Occipital lobe (tissue), 2 donors: ENCODE results near the gene NOX4. TPM values are rescaled to one million over a fixed set of nuclear protein-coding genes. Genes with fewer than 3 reads are reported as not detected.
"Not testable (repeated sequence)": the region's sequence is repeated elsewhere in the genome, so short reads cannot be mapped to it uniquely, and the experiment has no call there.

Source experiments
- DNase-seq: peaks from one replicate; lab custom pipeline; 2025; lab: John Stamatoyannopoulos, UW
- total RNA-seq: library from RNA; depleted of rRNA; stranded (reverse); fragments of >200 nt; gene quantifications from one replicate; pipeline ENCODE4 v1.2.3, GENCODE V29; 2014

NOX4 gene
- total RNA-seq, 1 donor from 2014 or later, result 8.4 TPM

DNA sequence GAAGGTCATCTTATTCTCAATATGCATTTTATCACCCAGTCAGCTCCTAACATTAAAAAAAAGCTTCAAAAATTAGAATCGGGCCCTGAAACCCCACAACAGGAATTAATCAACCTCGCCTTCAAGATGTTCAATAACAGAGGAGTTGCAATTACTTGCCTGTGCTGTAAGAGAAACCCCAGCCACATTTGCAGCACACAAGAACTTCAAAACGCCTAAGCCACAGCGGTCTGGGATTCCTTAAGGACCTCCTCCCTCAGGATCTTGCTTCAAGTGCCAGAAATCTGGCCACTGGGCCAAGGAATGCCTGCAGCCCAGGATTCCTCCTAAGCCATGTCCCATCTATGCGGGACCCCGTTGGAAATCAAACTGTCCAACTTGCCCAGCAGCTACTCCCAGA lies 108.2 kb downstream of the NOX4 start:
- DNase-seq, result not testable (repeated sequence)

DNA sequence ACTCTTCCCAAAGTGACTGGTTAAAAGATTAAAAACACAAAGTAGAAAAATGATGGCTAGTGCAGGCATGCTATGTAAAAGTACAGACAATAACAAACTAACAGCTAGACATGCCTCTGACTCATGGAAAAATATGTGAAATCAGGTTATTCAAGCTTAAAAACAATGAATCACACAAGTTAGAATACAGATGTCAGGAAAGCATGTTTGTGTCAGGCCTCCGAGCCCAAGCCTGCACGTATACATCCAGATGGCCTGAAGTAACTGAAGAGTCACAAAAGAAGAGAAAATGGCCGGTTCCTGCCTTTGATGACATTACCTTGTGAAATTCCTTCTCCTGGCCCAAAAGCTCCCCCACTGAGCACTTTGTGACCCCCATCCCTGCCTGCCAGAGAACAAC lies 110.1 kb downstream of the NOX4 start:
- DNase-seq, result no peak

DNA sequence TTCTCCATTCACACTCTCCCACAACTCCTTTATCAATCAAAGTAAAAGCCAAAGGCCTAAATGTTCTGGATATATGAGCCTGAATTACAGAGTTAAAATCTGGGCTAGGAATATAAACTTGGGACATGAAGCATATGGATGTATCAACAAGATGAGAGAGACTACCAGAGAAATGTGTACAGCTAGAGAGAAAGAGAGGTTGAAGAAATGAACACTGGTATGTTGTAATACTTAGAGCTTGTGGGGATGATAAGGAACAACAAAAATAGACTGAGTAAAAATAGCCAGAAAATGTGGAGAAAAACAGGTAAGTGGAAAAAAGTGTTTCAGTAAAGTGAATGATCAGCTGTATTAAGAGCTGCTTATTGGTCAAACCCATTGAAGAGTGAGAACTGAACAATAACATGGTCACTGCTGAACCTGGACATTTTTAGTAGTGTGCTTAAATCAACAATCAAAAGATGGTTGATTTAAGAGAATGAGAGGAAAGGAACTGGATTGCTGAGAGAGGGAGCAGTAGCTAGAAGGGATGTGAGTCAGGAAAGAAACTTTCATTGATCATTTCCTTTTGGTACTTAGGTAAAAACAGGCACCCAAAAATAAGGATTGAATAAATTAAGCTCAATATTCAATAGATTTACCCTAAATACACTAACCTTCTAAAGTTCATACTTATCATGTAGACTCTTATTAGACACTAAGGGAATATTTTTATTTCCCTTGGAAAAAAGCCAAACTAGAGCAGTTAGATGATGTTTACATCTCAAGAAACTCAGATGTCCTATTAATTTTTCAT lies 111.0 kb downstream of the NOX4 start:
- not testable (repeated sequence) for DNase-seq

DNA sequence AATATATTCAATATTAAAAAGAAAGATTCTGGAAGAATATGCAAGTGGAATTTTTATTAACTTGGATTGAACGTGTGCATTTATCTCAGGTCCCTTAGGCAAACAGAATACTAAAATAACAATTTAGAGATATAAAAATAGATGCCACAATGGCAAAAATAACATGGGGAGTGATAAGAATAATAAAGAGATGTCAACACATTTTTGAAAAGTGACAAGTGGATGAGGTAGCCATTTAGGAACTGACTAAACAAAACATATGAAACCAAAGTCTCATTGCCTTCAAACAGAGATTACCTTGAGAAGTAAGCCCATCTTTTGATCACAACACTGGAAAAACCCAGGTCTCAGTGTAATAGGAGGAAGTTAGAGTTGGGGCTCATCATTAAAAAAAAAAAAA lies 112.2 kb downstream of the NOX4 start:
- DNase-seq, result not testable (repeated sequence)

DNA sequence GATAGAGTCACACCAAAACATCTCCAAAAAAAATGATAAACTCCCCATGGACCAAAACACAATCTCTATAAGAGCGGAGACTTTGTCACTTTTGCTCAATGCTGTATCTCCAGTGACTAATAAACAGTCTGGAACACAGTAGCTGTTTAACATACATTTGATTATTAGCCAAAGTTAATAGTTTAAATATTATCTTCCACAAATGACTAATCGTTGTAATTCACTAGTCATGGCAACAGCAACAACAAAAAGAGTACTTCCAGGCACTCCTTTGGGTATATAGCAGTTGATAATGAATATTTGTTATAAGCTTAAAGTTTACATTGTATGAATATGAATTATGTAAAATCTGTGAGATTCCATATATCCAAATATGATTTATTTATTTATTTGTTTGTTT lies 121.8 kb downstream of the NOX4 start:
- DNase-seq, result not testable (repeated sequence)

DNA sequence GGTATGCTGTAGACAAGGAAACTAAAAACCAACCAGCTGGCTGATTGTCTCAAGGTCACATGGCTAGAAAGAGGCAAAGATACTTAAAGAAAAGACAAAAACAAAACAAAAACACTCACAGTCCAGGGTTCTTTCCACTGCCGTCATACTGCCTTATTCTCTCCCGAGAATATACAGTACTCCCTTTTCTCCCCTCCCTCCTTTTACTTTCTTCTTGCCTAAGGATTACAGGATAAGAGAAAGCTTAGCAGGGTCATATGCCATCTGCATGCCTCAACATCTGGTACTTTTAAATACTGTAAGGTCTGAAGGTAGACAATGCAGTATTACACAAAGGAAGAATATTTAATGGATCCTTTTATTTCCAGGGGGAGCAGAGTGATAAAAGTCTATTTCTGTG lies 126.3 kb downstream of the NOX4 start:
- DNase-seq, result not testable (repeated sequence)

DNA sequence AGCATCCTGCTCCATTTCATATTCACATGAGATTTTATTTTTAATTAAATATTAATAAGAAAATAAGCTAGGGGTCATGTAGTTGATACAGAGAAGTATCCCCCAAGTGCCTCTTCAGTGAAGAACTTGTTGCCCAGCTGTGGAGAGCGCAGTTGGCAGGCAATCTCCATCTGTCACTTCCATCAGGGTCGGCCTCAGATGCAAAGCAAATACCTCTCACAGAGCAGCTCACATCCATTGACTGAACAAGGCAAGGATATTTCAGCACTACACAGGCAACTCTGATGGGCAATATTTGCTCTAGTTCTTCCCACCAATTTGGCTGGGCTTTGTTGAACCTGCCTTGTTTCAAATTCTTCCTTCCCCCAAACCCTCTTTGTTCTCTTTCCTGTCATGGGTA lies 129.4 kb downstream of the NOX4 start:
- DNase-seq, result no peak

DNA sequence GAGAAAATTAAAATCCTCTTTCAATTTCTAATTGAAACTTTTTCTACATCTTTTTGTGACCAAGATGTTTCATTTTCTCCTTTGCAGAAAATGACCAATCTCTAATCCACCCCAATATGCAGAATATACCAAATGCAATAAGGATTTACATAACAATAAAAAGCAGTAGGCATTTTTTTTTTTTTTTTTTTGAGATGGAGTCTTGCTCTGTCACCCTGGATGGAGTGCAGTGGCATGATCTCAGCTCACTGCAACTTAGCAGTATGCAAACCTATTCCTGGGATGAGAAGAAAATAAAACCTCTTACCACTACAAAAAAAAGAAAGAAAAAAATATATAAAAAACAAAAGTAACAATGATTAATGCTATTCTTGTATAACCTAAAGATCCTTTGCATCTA lies 132.0 kb downstream of the NOX4 start:
- not testable (repeated sequence) for DNase-seq

DNA sequence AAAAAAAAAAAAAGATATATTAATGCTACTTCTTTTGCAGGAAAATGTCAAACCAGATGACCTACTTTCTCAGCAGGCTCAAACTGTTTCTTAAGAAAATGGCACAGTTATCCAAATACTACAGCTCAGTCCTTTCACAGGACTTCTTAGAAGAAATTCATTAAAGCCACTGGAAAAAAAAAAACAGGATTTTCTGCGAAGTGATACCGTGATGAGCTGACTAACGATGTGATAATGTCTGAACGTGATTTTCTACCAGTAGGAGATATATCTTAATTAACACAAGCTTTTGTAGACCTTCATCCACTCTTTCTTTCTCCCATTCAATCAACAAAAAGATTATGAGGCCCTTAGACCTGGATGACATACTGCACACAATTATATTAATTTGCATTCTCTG lies 132.4 kb downstream of the NOX4 start:
- no peak for DNase-seq

DNA sequence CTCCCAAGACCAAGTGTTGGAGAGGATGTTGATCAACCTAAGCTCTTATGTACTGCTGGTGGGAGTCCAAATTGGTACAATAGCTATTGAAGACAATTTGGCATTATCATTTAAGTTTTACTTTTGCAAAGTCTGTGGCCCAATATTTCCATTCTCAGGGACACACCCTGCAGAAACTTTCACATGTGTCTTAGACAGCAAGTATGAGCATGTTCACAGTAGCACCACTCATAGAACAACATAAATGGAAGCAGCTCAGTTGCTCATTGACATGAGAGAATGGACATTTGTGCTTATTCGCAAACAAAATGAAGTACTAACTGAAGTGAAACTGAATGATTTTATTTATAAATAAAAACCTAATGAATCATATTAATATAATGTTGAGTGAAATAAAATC lies 135.5 kb downstream of the NOX4 start:
- DNase-seq, result no peak

DNA sequence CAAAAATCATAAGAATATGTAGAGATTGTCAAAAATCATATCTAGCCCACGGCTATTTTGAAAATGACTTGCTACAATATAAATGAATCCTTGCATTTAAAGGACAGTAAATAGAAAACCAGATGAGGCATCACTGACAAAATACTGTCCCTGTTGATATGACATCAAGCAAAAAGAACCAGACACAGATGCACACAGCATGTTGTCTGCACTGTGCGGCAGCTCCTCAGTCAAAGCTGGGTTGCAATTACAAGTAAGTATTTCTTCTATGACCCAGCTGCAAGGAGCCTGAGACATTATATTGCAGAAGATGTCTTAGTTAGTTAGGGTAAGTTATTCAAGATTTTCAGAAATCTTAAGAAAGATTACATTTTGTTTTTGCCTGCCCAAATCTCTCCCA lies 136.7 kb downstream of the NOX4 start:
- DNase-seq, result not testable (repeated sequence)

DNA sequence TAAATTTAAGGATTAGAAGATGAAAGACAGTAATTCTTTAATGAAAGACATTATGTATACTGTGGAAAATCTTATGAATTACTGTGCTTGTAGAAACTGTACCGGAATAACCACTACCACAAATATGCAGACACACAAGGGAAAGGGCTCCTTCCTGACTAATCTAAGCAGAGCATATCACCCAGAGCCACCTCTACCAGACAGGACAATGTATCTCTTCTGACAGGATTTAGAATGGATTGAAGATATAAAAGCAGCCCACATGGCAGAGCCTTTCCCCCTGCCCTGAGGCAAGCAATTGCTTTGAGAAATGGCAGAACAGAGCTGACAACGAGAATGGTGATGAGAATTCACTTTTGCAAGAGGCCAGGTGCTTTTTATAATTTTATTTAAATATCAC lies 144.1 kb downstream of the NOX4 start:
- DNase-seq, result no peak

DNA sequence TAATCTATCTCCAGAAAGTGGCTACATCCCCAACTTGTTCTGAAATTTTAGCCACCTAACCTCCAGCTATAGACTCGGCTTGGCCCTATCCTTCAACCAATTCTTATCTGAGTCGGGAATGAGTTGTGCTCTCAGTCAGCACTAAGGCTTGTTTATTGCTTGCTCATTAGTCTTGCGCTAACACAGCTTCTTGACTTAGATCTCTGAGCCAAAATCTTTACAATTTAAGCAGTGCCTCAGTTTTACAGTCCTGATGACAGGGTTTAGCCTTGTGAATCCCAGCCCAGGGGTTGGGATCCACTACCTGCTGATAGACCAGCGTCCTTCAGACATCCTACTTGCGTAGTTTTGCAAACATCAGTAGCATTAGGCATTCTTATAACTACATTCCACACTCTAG lies 144.6 kb downstream of the NOX4 start:
- DNase-seq, result no peak

DNA sequence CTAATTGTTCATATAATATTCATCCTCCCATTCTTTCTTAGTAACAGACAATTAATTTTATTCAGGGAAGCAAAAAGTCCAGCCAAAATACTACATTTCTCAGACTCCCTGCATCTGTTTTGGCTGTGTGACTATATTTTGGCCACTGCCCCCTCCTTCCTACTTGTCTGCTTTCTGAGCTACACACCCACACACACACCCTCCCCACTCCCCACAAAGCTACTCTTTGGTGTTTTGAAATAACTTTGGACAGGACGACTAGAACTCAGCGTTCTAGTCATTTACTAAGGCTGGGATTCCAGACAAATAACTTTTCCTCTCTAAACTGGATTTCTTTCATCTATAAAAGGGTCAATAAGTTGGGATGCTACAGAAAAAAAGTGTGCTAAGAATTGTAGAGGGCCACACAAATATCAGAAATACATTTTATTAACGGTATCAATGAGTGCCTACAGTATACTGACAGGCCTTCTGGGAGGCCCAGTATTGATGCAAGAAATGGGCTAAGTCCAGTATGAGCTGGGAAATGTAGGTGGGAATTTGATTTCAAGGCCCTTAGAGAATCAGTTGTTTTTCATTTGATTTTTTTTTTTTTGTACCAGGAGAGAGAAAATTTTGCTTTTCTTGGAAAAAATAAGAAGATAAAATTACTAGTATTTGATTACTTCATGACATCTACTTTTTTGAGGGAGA lies 148.1 kb downstream of the NOX4 start:
- DNase-seq, result not testable (repeated sequence)

DNA sequence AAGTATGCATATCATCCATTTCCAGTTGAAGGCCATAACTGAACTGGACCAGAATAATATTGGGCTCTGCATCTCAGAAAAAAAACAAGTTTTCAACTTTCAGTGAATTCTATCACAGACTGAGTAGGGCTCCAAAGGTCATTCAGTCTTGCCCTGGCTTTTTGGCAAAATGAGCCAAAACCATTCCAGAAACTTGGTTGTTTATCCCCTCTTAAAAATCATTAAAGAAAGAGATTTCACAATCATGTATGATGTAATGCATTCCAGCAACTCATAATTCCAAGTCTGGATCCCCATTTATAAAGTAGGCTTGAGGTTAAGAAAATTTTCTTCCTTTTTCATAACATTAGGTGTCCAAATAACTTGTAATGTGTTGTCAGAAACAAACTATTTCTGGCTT lies 150.7 kb downstream of the NOX4 start:
- DNase-seq, result not testable (repeated sequence)

DNA sequence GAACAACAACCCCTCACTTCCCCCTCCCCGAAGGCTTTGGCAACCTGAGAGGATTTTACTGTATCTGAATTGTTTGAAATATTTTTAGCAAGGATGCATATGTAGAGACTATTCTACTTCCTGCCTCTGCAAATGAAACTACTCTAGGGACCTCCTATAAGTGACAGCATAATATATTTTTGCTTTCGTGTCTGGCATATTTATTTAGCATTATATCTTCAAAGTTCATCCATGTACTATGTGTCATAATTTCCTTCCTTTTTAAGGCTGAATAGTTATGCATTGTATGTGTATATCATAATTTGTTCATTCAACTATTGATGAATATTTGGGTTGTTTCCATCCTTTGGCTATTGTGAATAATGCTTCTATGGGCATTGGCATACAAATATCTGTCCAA lies 153.1 kb downstream of the NOX4 start:
- DNase-seq, result not testable (repeated sequence)

DNA sequence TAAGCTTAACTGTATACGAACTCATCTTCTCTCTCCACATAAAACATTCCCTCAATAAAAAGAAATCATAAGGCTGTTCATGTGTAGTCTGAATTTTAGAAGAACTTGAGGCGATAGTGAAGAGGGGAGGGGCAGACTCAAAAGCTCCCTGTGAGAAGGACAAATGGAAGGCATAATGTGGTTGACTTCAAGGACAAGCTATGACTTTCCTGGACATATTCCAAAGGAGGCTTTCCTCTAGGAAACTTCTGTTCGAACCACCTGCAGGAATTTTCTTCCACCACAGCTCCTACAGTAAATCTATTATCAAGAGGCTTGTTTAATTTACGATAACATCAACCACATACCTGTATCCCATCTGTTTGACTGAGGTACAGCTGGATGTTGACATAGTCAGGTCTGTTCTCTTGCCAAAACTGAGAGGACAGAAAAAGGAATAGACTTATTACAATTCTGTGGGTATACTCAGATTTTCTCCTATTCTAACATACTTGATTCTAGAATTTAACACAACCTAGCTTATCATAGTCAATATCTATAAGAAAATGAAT lies 154.0 kb downstream of the NOX4 start:
- DNase-seq, result not testable (repeated sequence)

DNA sequence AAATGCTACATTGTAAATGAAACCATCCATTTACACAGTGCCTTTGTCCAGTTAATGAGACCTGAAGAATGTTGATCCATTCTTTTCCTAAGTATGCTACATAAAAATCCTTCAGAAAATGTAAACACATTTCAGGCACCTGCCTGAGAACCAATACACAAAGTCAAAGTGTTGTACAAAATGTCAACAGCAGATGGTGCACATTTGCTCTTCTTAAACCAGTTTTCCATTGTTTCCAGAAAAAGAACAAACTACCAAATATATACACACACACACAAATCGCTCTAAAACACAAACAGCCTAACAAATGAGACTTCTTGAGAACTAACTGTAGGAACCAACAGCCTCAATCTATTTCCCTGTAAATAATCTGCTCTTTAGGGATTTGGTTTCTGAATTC lies 157.5 kb downstream of the NOX4 start:
- DNase-seq, result not testable (repeated sequence)

DNA sequence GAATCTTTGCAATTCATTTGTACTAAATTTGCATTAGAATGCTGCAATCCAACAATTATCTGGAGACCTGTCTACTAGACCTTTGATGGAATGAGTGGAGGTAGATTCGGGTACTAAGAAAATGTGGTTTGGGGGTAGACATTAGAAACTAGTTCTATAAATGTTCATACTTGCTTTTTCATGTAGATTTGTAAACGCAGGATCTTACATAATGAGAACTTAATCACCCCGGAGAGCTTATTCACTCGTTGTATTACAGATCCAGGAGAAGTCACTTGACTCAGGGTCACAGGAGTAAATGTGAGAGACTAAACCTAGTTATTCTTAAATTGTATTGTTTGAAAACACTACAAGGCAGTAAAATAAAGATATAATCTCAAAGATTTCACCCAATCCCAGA lies 159.2 kb downstream of the NOX4 start:
- not testable (repeated sequence) for DNase-seq

DNA sequence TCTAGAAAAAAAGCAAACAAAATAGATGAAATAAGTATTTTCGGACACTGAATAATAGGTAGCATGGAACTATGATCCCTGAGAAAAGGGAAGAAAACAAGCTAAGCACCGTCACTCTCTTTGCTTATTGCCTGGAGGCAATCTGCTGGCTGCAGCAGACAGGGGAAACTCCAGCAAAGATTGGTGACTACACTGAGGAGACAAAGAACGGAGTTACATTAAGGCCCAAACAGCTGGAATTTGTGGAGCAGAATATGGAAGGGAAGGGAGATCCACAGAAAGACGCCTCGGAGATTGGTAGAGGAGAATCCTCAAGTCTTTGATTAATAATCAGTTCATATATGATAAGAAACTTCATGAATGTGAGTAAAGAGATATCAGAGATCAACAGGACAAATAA lies 163.3 kb downstream of the NOX4 start:
- no peak for DNase-seq

DNA sequence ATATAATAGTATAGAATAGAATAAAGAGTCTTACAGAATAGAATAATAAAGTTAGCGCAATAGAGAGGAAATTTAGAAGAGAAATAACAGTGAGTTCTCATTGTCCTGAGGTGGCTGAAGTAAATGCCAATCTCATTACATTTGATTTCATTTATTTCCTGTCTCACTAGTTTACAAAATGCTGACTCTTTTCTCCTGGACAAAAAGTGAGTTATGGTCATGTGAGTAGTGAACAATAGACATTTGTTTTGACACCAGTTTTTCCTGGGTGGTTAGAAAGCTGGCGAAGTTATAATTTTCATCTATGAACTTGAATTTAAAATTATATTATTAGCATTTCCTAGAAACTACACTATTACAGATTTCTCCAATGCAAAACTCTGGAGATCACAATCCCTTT lies 169.8 kb downstream of the NOX4 start:
- no peak for DNase-seq

DNA sequence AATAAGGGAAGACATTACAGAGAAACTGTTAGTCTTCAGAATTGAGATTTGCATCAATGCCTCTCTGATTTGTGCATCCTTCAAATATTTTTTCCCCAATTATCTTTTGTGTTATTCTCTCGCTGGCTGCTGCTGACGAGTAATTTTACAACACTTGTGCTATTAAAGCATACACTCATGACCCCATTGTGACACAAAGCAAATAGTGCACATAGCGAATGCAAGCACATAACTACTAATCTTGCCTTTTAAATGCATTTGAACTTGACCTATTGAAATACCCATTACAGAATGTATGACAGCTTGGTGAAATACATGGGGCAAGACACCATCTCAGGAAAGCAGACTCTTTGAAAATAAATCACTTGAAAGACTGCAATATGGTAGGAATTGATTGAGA lies 180.6 kb downstream of the NOX4 start:
- DNase-seq, result not testable (repeated sequence)
